GM19324 (cell line): Measurements from ENCODE around the gene THBS3.
"Not testable (repeated sequence)": the region's sequence is repeated elsewhere in the genome, so short reads cannot be mapped to it uniquely, and the experiment has no call there.

ENCODE experiments used
- ATAC-seq: cut with Tn5 transposase; IDR thresholded peaks from one replicate; pipeline ENCODE4 v1.9.1; 2021; ENCODE audit warnings: mild to moderate bottlenecking, moderate library complexity; ENCODE audit not compliant: unreplicated experiment, low FRiP score

Gene THBS3

GRCh38 chr1:155209312-155209721, 1.6 kb upstream of the THBS3 start:
- no peak for ATAC-seq

- ATAC-seq = peak; percentile 58
Observed at GRCh38 chr1:155208541-155209311, 1.0 kb upstream of the THBS3 start, which contains the start of gene MTX1. TSS of gene MTX1 (plus strand) at chr1:155208695. CDS start at chr1:155208805, 110 bp downstream.

GRCh38 chr1:155206891-155207805, 549 bp downstream of the THBS3 start:
- no peak for ATAC-seq

GRCh38 chr1:155205969-155206593, 1.6 kb downstream of the THBS3 start:
- no peak for ATAC-seq

DNA sequence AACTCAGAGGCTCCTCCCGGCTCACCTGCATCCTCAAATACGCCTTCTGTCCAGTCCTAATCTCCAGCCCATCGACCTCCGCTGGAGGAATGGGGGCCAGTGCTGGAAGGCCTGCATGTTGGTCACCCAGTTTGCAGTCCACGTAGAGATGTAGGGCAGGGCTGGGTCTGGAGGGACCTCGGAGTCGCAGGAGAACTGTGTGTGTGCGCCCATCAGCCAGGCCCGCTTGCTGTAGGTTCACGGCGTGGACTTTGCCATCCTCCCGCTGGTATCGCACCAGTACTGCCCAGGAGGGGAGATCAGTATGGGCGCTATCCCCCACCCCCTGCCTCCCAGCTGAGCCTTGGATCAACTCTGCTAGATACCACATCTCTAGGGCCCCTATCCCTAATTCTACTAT, 2.7 kb downstream of the THBS3 start:
- no peak for ATAC-seq

GRCh38 chr1:155202731-155203515, 4.8 kb downstream of the THBS3 start:
- ATAC-seq = no peak

DNA sequence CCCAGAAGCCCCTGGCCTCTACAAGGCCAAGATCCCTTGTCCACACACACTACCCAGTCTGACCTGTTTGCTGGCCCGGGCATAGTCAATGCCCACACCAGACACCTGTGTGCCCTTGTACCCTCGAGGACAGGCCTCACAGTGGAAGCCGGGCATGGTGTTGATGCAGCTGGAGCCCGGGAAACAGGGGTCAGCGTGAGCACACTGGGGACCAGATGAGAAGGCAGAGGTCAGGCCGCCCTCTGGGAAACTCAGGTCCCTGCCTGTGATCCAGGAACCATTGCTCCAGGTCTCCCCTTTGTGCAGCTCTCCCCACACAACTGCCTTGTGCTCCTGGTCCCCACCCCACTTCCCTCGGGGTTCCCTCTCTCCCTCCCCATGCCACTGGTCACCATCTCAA, 5.5 kb downstream of the THBS3 start:
- ATAC-seq = no peak

DNA sequence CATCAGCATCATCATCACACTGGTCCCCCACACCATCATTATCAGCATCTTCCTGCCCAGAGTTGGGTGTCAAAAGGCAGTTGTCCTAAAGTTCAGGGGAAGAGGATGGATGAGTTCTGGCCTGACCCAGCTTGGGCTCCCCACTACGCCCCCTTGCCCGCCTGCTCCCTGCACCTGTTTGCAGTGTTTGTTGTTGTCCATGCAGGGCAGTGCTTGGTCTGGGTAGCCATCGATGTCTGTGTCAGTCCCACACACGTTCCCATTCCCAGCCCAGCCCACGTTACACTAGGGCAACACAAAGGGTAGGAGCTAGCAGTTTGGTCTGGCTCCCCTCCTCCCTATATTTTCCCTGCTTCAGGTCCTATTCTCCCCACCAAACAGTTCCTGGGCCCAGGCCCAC, 6.8 kb downstream of the THBS3 start:
- no peak for ATAC-seq

DNA sequence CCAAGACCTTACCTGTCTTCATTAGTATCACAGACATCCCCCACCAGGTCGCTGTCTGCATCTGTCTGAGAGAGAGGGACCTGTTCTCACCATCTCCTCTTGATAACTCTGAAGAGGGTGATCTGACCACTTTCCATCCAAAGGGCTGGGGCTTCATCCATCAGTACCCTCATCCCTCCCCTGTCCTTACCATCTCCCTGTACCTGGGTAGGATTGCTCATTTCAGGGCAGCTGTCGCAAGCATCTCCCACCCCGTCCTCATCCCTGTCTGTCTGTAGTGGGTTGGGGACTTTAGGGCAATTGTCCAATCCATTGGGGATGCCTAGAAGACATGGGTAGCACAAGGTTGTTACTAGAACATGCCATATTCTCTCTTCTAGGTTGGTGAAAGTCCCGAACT, 7.9 kb downstream of the THBS3 start:
- ATAC-seq = no peak

DNA sequence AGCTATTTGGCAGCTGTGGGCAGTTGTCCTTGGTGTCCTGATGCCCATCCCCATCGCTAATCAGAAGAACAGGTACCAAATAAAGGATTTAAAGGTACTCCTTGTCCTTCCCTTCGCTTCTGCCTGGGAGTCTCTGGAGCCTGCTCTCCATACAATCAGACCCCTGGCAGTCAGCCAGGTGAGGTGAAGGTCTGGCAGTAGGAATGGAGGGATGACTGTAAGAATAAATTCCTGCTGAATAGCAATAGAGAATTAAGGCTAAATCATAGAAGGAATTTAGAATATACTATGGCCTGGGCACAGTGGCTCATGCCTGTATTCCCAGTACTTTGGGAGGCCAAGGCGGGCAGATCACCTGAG, 9.2 kb downstream of the THBS3 start:
- ATAC-seq = no peak

DNA sequence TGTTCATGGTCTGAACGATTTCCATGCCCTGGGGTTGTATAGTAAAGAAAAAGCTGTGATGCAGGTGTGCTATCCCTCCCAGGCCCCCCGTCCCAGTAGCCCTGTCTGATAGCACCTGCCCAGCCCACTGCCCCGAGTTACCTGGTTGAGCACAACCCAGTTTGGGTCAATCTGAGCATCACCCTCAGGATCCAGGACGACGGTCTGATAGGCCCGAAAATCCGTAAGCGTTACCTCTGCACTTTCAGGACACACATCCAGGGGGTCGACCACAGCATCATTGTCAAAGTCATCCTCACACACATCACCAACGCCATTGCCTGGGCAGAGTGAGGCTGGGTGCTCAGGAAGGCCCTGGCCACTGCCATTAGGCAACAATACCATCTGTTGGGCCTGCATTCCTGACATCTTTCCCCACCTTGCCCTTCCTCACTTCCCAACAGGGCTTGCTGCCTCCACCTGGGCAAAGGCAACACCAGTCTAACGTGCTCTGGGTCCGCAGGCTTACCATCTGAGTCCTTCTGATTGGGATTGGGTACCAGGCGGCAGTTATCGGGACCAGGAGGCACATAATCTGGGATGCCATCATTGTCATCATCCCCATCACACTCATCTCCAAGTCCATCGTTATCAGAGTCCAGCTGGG, 9.7 kb downstream of the THBS3 start:
- no peak for ATAC-seq

DNA sequence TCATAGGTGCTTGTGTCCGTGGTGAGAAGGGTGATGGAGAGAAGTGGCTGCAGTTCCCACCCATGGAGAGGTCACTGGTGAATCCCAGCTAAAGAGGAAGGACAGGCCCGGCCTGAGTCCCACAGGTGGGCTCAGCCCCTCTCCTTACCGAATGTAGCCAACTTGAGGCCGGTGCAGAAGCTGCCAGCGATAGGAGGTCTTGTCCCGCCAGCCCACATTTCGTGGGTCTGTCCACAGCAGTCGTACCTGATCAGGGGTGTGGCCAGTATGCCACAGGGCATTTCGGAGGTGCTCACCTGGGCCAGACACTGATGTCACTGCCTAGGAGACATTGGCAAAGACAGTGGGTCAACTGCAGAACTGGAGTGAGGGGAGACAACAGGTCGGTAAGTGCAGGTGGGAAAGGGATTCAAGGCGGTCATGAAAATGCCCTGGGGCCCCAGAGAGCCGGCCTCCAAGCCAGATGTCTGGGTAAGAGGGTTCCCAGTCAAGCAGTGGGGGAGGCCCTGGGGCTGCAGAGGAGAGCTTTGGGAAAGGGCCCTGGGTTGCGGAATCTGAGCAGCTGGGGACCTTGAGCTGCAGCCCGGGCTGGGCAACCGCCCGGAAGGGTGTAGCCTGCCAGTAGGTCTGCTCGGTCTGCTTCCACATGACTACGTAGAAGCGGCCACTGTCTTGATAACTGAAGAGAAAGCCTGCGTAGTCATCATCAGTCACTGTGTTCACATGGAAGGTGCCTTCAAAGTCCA, 10.6 kb downstream of the THBS3 start:
- ATAC-seq = no peak

DNA sequence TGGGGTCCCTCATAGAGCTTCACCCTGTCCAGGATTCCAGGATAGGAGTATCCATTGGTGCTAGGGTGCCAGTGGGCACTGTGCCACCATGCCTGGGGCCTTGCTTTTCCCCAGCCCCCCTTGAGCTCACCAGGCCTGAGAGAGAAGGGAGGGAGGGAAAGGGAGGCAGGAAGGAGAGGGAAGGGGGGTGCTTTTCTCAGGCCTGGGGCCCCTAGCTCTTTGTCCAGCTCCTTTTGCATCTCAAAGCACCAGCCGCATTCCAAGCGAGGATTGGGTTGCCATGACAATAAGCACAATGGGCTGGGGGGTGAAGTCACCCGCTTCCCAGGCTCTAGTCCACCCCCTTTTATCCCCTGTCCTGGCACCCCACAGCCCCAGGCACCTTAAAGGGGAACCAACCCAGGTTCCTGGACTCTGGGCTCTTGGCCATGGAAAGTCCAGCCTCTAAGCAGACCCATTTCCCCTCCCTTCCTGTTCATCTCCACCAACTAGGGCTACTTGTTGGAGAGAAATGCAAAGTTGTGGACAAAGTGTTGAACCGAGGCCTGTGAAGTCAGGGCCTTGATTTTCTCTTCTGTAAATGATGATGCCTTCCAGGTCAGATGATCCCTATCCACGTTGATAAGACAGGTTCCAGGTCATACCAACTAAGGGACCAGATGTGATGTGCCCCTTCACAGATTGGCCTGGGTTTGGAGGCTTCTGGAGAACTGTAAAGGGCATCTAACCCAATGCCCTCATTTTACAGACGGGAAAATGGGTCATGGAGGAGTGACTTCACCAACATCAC, 11.4 kb downstream of the THBS3 start:
- no peak for ATAC-seq

- no peak for ATAC-seq
Observed at GRCh38 chr1:155195201-155196102, 12.2 kb downstream of the THBS3 start.

GRCh38 chr1:155193991-155194240, 13.8 kb downstream of the THBS3 start:
- ATAC-seq = not testable (repeated sequence)

- peak; percentile 63 for ATAC-seq
Observed at GRCh38 chr1:155193275-155193990, 14.3 kb downstream of the THBS3 start.
